Hepatocyte (in vitro differentiated cells): ENCODE measurements around the gene GINS1. TPM values are rescaled to one million over a fixed set of nuclear protein-coding genes. Genes with fewer than 3 reads are reported as not detected.
"Not testable (repeated sequence)": the region's sequence is repeated elsewhere in the genome, so short reads cannot be mapped to it uniquely, and the experiment has no call there.

Experiments
- DNase-seq: peaks from one replicate; pipeline ENCODE4 v3.0.0-alpha.2; 2016; ENCODE audit warnings: low spot score
- H2AFZ ChIP-seq: fragments of 200-600 bp; sonication (generic); 2 replicates; pipeline ENCODE4 v1.6.0; 2016; ENCODE audit warnings: antibody characterized with exemption, mild to moderate bottlenecking
- H3K27ac ChIP-seq: fragments of 200-600 bp; sonication (generic); 2 replicates; pipeline ENCODE4 v1.5.1; 2016; ENCODE audit warnings: mild to moderate bottlenecking
- H3K27me3 ChIP-seq: fragments of 200-600 bp; sonication (generic); 2 replicates; pipeline ENCODE4 v1.6.1; 2016
- H3K36me3 ChIP-seq: fragments of 200-600 bp; sonication (generic); replicated peaks from 2 replicates; pipeline ENCODE4 v1.5.1; 2016; ENCODE audit warnings: low read depth; ENCODE audit not compliant: insufficient read depth
- H3K4me1 ChIP-seq: fragments of 200-600 bp; sonication (generic); 2 replicates; pipeline ENCODE4 v1.5.1; 2016; ENCODE audit warnings: mild to moderate bottlenecking, moderate library complexity; ENCODE audit not compliant: insufficient read depth
- H3K4me2 ChIP-seq: fragments of 200-600 bp; sonication (generic); 2 replicates; pipeline ENCODE4 v1.6.0; 2016
- H3K4me3 ChIP-seq: fragments of 200-600 bp; sonication (generic); 2 replicates; pipeline ENCODE4 v1.5.1; 2016; ENCODE audit warnings: mild to moderate bottlenecking
- H3K79me2 ChIP-seq: fragments of 200-600 bp; sonication (generic); 2 replicates; pipeline ENCODE4 v1.6.0; 2017; ENCODE audit warnings: mild to moderate bottlenecking
- H3K9me2 ChIP-seq: fragments of 200-600 bp; sonication (generic); replicated peaks from 2 replicates; pipeline ENCODE4 v1.6.0; 2017; ENCODE audit warnings: mild to moderate bottlenecking; ENCODE audit not compliant: insufficient read depth
- H3K9me3 ChIP-seq: fragments of 200-600 bp; sonication (generic); 2 replicates; pipeline ENCODE4 v1.5.1; 2016; ENCODE audit warnings: low read depth, mild to moderate bottlenecking
- H4K20me1 ChIP-seq: fragments of 200-600 bp; sonication (generic); 2 replicates; pipeline ENCODE4 v1.6.0; 2016; ENCODE audit warnings: mild to moderate bottlenecking; ENCODE audit not compliant: insufficient read depth, poor library complexity, severe bottlenecking
- EZH2 ChIP-seq: fragments of 200-600 bp; sonication (generic); IDR thresholded peaks from 2 replicates; pipeline ENCODE4 v1.6.1; 2016; ENCODE audit warnings: antibody characterized with exemption, mild to moderate bottlenecking, borderline replicate concordance
- EZH2phosphoT487 ChIP-seq: fragments of 200-600 bp; sonication (generic); IDR thresholded peaks from one replicate; pipeline ENCODE4 v1.6.1; 2018; ENCODE audit warnings: antibody characterized with exemption, mild to moderate bottlenecking, low read depth, moderate library complexity; ENCODE audit not compliant: unreplicated experiment, severe bottlenecking
- WGBS: methylation state at CpG from one replicate; pipeline ENCODE4 v1.1.6; 2016; ENCODE audit warnings: low lambda C conversion rate; ENCODE audit errors: missing lambda C conversion rate; 5-methylcytosine and 5-hydroxymethylcytosine counted together
- polyA plus RNA-seq: library from polyadenylated mRNA; unstranded; fragments of >200 nt; fragmentation: Nextera tagmentation; extraction: Ambion mirVana; gene quantifications from 2 replicates; pipeline ENCODE4 v1.2.1, GENCODE V29; 2016
- total RNA-seq: library from RNA; depleted of rRNA; stranded (reverse); fragments of >200 nt; gene quantifications from 2 replicates; pipeline ENCODE4 v1.2.3, GENCODE V29; 2014
- TF ChIP-seq, protein P1 (sequence below): fragments of 200-600 bp; sonication (generic); IDR thresholded peaks from 2 replicates; pipeline ENCODE4 v1.5.1; 2016; ENCODE audit warnings: antibody characterized with exemption, mild to moderate bottlenecking; ENCODE audit not compliant: poor library complexity

GINS1 gene
- total and polyA plus RNA-seq, 2 experiments from 2014 or later: 6.5 to 7.6 TPM

DNA sequence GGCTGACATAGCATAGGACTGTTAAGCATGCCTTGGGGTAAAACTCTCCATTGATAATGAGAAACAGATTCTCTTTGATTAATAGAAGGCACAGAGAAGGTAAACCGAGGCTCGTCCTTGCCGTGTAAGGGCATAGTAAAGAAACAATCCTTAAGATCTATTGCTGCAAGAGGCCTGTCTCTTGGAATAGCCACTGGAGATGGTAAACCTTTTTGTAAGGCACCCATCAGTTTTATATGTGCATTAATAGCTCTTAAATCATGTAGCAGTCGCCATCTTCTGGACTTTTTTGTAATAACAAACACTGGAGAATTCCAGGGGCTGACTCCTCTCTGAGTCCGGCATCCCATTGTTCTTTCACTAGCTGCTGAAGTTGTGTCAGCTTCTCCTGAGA is 8.4 kb upstream of the GINS1 start:
- H4K20me1 ChIP-seq: no peaks in the 10 kb centered on the region
- no peaks in the 10 kb centered on the region for H3K36me3 ChIP-seq
- WGBS: 24% methylated on average over 5 of the region's 5 CpGs
- H3K9me2 ChIP-seq: no peaks in the 10 kb centered on the region
- peak overlapping the region; percentile 6 for H2AFZ ChIP-seq
- H3K27ac ChIP-seq: peak overlapping the region; percentile 77
- TF ChIP-seq, protein P1, sequence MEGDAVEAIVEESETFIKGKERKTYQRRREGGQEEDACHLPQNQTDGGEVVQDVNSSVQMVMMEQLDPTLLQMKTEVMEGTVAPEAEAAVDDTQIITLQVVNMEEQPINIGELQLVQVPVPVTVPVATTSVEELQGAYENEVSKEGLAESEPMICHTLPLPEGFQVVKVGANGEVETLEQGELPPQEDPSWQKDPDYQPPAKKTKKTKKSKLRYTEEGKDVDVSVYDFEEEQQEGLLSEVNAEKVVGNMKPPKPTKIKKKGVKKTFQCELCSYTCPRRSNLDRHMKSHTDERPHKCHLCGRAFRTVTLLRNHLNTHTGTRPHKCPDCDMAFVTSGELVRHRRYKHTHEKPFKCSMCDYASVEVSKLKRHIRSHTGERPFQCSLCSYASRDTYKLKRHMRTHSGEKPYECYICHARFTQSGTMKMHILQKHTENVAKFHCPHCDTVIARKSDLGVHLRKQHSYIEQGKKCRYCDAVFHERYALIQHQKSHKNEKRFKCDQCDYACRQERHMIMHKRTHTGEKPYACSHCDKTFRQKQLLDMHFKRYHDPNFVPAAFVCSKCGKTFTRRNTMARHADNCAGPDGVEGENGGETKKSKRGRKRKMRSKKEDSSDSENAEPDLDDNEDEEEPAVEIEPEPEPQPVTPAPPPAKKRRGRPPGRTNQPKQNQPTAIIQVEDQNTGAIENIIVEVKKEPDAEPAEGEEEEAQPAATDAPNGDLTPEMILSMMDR: peak; percentile 67
- no peak for TF ChIP-seq EZH2phosphoT487
- no peak overlapping the region for H3K4me3 ChIP-seq
- no peaks in the 10 kb centered on the region for H3K27me3 ChIP-seq
- peak overlapping the region; percentile 29 for H3K4me2 ChIP-seq
- no peaks in the 10 kb centered on the region for H3K9me3 ChIP-seq
- no peaks in the 10 kb centered on the region for H3K79me2 ChIP-seq
- peaks cover 14% of the 10 kb centered on the region for H3K4me1 ChIP-seq
- peak; percentile 78 for DNase-seq

- not testable (repeated sequence) for H3K36me3 ChIP-seq, H4K20me1 ChIP-seq, H3K9me2 ChIP-seq, H3K79me2 ChIP-seq, H3K9me3 ChIP-seq, H2AFZ ChIP-seq, H3K4me3 ChIP-seq, H3K27me3 ChIP-seq, H3K27ac ChIP-seq, H3K4me2 ChIP-seq, DNase-seq
- WGBS: 87% methylated on average over 11 of the region's 11 CpGs
- H3K4me1 ChIP-seq: peaks cover 14% of the 10 kb centered on the region
Measured at GRCh38 chr20:25400291-25400732, 7.2 kb upstream of the GINS1 start.

GRCh38 chr20:25402583-25402982 is 4.9 kb upstream of the GINS1 start:
- TF ChIP-seq EZH2phosphoT487: no peak
- TF ChIP-seq, protein P1: no peak
- TF ChIP-seq EZH2: no peak
- Histone ChIP-seq H3K79me2 (no peaks in the 10 kb centered on the region), H3K27ac (no peak overlapping the region), H2AFZ (no peak overlapping the region), H3K36me3 (no peaks in the 10 kb centered on the region), H3K4me2 (no peak overlapping the region), H3K9me2 (no peaks in the 10 kb centered on the region), H3K27me3 (no peaks in the 10 kb centered on the region), H4K20me1 (no peaks in the 10 kb centered on the region), H3K4me3 (no peak overlapping the region), H3K9me3 (no peaks in the 10 kb centered on the region), H3K4me1 (peaks cover 9% of the 10 kb centered on the region)
- no peak for DNase-seq
- 96% methylated on average over 7 of the region's 7 CpGs for WGBS

DNA sequence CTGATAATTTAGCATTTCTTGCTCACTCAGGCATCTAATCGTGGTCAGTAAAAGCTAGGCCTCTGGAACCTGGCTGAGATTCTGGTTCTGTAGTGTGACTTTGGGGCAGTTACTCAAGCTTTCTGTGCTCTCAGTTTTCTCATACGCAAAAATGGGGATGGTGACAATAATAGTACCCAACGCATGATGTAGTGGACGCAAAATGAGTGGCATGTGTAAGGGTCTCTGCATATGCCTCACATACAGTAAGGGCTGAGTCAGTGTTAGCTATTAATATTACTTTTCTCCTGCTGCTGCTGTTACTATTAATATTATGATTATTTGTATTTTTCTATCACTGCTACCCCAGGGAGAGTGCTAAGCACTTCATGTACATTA is 686 bp downstream of the GINS1 start:
- Histone ChIP-seq H3K27me3 (no peaks in the 10 kb centered on the region), H2AFZ (peak overlapping the region; percentile 86), H3K4me1 (peaks cover 7% of the 10 kb centered on the region), H3K79me2 (peaks cover 12% of the 10 kb centered on the region), H3K4me3 (peak overlapping the region; percentile 49), H3K27ac (peak overlapping the region; percentile 53), H3K9me2 (no peaks in the 10 kb centered on the region), H3K9me3 (no peaks in the 10 kb centered on the region), H3K36me3 (no peaks in the 10 kb centered on the region), H3K4me2 (peak overlapping the region; percentile 83), H4K20me1 (no peaks in the 10 kb centered on the region)
- DNase-seq: no peak
- TF ChIP-seq EZH2 (no peak), EZH2phosphoT487 (no peak)
- TF ChIP-seq, protein P1: no peak
- WGBS: 7% methylated on average over 4 of the region's 4 CpGs
